HG02678 (cell line): ENCODE results near the gene KIRREL1.

ENCODE experiments used
- ATAC-seq: cut with Tn5 transposase; IDR thresholded peaks from one replicate; pipeline ENCODE4 v1.9.1; 2021; ENCODE audit warnings: mild to moderate bottlenecking, moderate library complexity; ENCODE audit not compliant: unreplicated experiment

Gene KIRREL1

GRCh38 chr1:158026651-158027050, 33.2 kb downstream of the KIRREL1 start:
- ATAC-seq, result no peak

GRCh38 chr1:158027508-158027907, 34.1 kb downstream of the KIRREL1 start:
- ATAC-seq, result no peak

GRCh38 chr1:158028969-158029368, 35.5 kb downstream of the KIRREL1 start:
- no peak for ATAC-seq

GRCh38 chr1:158035014-158035413, 41.6 kb downstream of the KIRREL1 start:
- ATAC-seq, result no peak

GRCh38 chr1:158035976-158036583, 42.6 kb downstream of the KIRREL1 start:
- ATAC-seq, result no peak

GRCh38 chr1:158037008-158037865, 43.8 kb downstream of the KIRREL1 start:
- ATAC-seq, result no peak

GRCh38 chr1:158037866-158038359, 44.5 kb downstream of the KIRREL1 start:
- no peak for ATAC-seq

- ATAC-seq, result no peak
Measured at GRCh38 chr1:158038793-158039192, 45.3 kb downstream of the KIRREL1 start.

- no peak for ATAC-seq
Measured at GRCh38 chr1:158039380-158039779, 45.9 kb downstream of the KIRREL1 start.

- no peak for ATAC-seq
Measured at GRCh38 chr1:158040323-158040722, 46.9 kb downstream of the KIRREL1 start.

GRCh38 chr1:158043232-158043631, 49.8 kb downstream of the KIRREL1 start:
- ATAC-seq, result no peak

- ATAC-seq, result no peak
Measured at GRCh38 chr1:158045639-158046038, 52.2 kb downstream of the KIRREL1 start.

GRCh38 chr1:158046715-158047510, 53.5 kb downstream of the KIRREL1 start:
- ATAC-seq, result no peak

GRCh38 chr1:158048371-158049067, 55.1 kb downstream of the KIRREL1 start:
- no peak for ATAC-seq

GRCh38 chr1:158049853-158050252, 56.4 kb downstream of the KIRREL1 start:
- no peak for ATAC-seq

- ATAC-seq, result no peak
Measured at GRCh38 chr1:158053276-158053675, 59.8 kb downstream of the KIRREL1 start.

GRCh38 chr1:158054721-158055120, 61.3 kb downstream of the KIRREL1 start:
- ATAC-seq, result no peak

- ATAC-seq, result no peak
Measured at GRCh38 chr1:158055854-158056253, 62.4 kb downstream of the KIRREL1 start.

- ATAC-seq, result no peak
Measured at GRCh38 chr1:158056498-158056897, 63.1 kb downstream of the KIRREL1 start.

GRCh38 chr1:158058237-158058985, 65.0 kb downstream of the KIRREL1 start:
- ATAC-seq, result no peak
